Measurements from ENCODE around the gene NME4.
"Not testable (repeated sequence)": the region's sequence is repeated elsewhere in the genome, so short reads cannot be mapped to it uniquely, and the experiment has no call there.

NME4 gene

DNA sequence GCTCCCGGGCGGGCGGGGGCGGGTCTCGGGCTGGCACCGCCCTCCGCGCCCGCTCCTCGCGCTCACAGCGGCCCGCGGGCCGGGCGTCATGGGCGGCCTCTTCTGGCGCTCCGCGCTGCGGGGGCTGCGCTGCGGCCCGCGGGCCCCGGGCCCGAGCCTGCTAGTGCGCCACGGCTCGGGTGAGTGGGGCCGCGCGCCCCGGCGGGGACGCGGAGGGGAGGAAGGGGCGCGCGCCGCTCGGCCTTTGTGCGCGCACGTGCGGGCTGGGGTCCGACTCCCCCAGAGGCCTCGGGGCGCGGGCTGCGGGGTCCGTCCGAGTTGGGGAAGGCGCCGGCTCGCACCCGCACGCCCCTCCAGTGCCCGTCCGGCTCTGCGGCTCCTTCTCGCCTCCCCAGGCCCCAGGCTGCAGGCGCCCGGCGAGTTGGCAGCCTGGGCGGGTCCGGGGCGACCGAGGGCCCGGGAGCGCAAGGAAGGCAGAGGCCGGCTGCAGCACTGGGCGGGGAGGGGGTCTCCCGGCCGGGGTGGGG lies at the start of gene NME4:
Gene NME4, plus strand, starts transcription at position 65 of the 527 bp plus-strand sequence. Its CDS starts 24 bp downstream, at position 89.
- DNase-seq: no peak

GRCh38 chr16:347203-347602 lies 49.8 kb upstream of the NME4 start:
- no peak for DNase-seq

DNA sequence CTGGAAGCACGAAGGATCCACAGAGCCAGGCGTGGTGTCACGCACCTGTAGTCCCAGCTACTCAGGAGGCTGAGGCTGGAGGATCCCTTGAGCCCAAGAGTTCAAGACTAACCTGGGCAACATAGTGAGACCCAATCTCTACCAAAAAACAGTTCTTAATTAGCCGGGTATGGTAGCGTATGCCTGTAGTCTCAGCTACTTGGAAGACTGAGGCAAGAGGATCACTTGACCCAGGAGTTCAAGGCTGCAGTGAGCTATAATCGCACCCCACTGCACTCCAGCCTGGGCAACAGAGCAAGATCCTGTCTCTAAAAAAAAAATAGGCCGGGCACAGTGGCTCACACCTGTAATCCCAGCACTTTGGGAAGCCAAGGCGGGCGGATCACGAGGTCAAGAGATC lies 48.5 kb upstream of the NME4 start:
- DNase-seq: not testable (repeated sequence)

- no peak for DNase-seq
Measured at GRCh38 chr16:349211-349610, 47.8 kb upstream of the NME4 start.

DNA sequence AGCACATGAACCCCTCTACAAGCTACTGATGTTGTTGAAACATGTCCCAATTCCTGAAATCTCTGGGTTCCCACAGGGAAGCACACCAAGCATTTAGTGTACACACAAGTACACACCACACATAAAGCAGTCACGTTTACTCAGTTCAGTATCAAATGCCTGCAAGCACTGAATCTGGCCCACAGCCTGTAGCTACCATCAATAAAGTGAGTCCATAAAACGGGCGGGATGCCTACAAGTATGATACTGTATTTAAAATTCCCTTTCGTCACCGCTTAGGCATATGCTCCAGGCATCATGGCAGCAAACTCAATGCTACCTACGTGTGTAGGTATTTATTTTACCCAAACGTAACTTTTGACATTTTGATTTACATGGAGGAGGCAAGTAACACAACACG lies 46.8 kb upstream of the NME4 start:
- DNase-seq: no peak

GRCh38 chr16:351804-352520 lies 45.0 kb upstream of the NME4 start:
- DNase-seq: no peak

GRCh38 chr16:352547-353403 lies 44.2 kb upstream of the NME4 start, which contains the start of gene AXIN1:
TSS of gene AXIN1 (minus strand) at chr16:352723. CDS start at chr16:347025, 5,698 bp downstream.
- DNase-seq: peak; percentile 100

DNA sequence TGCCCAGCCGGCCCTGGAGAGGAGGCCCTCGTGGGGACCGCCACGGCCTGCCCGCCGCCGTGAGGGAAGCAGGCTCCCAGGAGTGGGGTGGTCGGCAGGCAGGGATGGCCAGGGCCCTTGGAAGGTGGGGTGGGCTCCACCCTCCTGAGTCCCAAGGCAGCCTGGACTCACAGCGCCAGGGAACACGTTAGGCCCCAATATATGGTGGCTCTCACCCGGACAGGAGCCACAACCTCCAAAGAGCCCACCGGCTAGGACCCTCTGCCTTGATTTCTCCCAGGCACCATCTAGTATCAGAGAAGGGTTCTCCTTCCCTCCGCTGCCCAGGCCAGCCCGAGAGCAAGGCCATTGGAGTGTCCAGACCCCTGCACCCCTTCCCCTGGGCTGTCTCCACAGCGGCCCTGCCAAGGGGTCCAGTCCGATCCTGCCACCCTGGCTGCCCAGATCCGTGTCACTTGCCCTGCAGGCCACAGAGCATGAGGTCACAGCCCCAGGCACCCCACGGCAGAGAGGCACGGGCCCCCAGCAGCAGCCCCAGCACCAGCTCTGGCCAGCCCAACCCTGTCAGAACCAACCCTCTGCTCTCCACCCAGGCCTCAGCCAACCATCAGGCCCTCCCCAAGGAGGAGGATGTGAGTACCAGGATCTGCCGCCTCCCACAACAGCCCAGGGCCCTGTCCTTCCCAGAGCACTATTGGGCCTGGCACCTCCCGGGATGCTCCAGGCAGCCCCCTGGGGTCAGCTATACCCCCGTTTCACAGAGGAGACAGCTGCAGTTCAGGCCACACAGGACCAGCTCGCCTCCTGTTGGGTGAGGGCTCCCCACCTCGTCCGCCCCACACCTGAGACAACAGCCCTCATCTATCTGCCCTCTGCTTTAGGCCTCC lies 43.4 kb upstream of the NME4 start:
- DNase-seq: peak; percentile 24

DNA sequence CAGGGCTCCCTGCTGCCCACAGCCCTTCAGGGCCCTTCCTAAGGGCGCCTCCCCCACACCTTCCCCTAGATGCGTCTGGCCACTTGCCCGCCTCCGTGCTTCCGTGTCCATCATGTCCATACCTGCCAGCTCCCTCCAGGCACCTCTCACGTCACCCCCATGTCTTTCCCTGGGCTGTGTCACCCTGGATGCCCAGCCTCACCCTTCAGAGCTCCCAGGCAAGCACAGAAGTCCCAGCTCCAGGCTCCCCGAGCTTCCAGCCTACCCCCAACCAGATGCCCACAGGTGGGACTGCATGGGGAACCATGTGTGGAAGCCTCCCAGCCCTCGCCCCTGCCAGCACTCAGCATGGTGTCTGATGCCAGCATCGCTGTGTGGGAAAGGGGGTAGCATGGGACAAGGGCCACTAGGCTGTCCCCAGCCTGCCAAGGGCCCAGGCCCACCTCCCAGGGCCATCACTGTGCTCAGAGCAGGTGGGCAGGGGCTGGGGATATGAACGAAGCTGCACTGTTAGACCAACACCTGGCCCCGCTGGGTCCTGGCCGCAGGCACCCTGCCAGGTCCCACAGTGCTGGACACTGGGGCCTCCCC lies 42.6 kb upstream of the NME4 start:
- no peak for DNase-seq

DNA sequence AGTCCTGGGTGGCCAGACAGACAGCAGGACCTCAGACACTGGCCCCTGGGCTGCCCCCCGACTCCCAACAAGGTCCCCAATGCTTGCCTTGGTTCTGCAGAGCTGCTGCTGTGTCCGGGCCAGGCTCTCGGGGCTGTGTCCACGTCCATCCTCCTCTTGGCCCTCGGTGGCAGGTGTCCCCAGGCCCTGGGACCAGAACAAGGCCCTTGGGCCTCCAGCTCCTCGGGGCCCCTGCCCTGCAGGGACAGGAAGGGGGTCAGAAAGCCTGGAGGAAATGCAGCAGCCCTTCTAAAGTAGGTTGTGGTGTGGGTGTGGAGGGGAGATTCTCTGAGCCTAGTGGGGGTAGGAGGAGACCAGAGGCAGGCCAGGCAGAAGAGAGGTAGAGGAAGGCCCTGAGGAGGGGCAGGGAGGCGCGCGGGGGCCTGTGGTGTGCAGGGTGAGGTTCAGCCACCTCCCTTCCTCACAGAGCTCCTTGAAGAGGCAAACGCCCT lies 42.0 kb upstream of the NME4 start:
- DNase-seq: peak; percentile 59

- no peak for DNase-seq
Measured at GRCh38 chr16:356741-357140, 40.3 kb upstream of the NME4 start.

DNA sequence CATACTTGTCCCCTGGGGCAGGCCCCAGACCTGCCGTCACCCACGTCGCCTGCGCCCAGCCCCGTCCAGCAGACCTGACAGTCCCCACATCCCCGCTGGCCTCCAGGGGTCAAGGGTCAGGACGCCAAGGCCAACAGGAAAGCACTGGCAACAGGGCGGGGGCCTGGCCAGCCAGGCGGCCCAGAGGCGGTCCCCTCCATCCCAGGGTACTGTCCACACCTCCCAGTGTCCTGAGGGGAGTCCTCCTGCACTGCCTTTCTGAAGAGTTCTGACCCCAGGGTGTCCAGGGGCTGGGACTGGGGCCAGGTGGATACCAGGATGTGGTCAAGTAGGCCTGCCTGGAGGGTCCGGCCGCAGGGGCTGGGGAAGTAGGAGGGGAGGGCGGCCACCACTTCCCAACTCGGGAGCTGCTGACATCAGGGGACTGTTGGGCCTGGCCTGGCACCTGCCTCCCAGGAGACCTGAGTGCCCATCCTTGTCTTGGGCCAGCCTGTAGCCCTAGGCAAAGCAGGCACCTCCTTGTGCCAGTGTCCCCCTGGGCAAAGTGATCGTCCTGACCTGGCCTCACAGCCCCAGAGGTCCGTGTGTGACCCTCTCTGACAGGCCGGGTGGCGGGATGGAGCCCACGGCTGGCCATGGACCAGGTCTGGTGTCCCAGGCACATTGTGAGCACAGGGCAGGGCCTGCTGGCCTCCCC lies 37.8 kb upstream of the NME4 start:
- DNase-seq: no peak

- no peak for DNase-seq
Measured at GRCh38 chr16:359871-360697, 36.9 kb upstream of the NME4 start.

DNA sequence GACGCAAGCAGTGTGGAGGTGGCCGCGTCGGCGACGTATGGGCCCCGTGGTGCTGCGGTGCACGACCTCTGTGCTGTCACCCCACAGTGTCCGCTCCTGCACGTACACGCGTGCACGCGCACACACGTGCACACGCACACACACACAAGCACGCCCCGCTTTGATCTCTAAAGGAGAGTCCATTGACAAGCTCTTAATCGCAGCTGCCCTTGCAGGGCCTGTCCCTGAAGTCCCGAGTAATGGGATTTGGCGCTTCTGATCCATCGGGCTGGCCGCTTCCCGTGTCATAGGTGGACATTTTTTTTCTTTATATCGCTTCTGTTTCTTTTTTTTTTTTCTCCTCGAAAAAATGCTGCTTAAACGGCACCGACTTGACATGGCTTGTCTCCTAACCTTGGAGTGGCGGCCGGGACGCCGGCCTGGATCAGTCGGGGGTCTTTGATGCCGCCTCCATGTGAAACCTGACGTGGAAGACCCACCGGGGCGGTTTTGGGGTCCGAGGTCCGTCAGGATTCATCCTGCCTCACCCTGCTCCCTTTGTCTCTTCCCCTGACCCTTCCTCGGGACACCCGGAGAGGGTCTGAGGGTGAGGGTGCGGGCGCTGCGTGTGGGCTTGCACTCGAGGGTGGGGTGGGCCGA lies 36.2 kb upstream of the NME4 start:
- DNase-seq: no peak

- DNase-seq: no peak
Measured at GRCh38 chr16:361341-361871, 35.6 kb upstream of the NME4 start.

DNA sequence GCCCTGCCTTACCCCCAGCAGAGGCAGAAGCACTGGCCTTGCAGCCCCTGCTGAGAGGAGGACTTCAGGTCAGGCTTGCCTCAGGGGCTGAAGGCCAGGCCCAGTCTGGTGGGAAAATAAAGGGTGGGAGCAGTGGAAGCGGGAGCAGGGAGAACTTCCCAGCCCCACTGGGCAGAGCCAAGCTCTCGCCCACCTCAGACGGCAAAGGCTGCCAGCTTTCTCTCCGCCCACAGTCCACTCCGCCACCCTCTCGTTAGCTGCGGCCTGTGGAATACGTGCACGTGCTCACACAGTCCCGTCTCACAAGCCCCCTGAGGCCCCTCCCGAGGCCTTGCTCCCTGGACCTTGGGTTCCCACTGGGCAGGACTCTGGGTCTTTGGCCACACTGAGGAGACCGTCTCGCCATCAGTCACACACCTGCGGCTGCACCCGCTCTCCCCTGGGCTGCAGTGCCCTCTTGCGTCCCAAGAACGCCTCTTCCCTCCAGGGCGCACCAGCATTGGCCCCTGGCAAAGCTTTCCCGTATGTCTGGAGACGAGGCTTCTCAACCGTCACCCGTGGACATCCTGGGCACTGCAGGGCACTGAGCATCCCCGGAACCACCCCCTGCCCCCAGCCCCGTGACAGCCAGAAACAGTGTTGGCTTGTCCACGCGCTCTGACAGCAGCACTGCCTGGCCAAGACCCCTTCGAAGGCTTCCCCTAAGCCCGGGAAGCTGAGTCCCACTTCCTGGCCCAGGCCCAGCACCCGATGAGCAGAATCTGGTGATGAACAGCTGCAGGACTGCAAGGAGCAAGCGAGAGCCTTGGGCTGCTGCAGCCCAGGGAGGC lies 34.9 kb upstream of the NME4 start:
- peak; percentile 72 for DNase-seq

GRCh38 chr16:362702-362999 lies 34.3 kb upstream of the NME4 start:
- not testable (repeated sequence) for DNase-seq

DNA sequence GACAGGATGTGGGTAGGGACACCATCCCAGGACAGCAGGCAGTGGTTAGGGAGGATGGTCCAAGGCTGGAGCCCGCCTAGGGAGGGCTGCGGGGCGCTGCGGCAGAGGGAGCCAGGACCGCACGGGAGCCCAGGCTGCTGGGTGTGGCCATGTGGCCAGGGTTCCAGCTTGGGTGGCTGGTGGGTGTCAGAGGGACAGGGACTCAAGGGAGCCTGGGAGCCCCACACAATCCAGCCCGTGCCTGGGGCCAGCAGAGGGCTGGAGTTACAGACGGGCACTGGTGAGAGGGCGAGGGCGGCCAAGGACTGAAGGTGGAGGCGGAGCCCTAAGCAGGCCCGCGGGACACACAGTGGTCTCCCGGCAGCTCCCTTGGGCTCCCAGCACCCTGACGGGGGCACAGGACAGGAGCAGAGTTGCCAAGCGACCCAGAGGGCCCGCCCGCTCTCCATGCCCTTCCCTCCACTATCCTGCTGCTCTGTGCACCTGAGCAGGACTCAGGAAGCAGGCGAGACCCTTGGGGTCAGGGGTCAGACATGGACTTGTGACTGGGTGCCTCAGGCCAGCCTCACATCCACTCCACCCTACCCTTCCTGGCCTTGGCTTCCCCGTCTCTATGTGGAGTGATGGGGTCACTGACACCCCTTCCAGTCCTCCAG lies 33.8 kb upstream of the NME4 start:
- DNase-seq: no peak
